IMR-90 (cell line): ENCODE results near the gene MGAT4C. TPM values are rescaled to one million over a fixed set of nuclear protein-coding genes. Genes with fewer than 3 reads are reported as not detected.

Source experiments
- ATAC-seq: fragments of 200-7000 bp; cut with Tn5 transposase; 2 replicates; pipeline ENCODE4 v1.9.1; 2020; ENCODE audit warnings: low read depth, mild to moderate bottlenecking, moderate library complexity
- BruUV-seq: library from RNA; stranded (reverse); fragments of 400-500 nt; replicated peaks from 2 replicates; lab custom pipeline; 2021; lab: Mats Ljungman, UMichigan
- CTCF ChIA-PET: fragments of 300-600 bp; formaldehyde crosslinking; extraction: SDS; loops from one replicate; lab custom pipeline; 2021; ENCODE audit warnings: antibody characterized with exemption; lab: Yijun Ruan, JAX
- POLR2A ChIA-PET: fragments of 300-600 bp; sonication (Branson Sonifier 250); formaldehyde crosslinking; loops from one replicate; lab custom pipeline; 2022; ENCODE audit warnings: antibody characterized with exemption; ENCODE audit not compliant: unreplicated experiment; lab: Charles Lee
- DNase-seq: peaks from one replicate; pipeline ENCODE4 v3.0.0; 2013
- H2AFZ ChIP-seq: replicated peaks from 2 replicates; pipeline ENCODE3; 2013; ENCODE audit warnings: low read length, mild to moderate bottlenecking; ENCODE audit not compliant: poor library complexity
- H2AK5ac ChIP-seq: 2 replicates; pipeline ENCODE4 v1.6.1; 2013; ENCODE audit warnings: low read depth, low read length, inconsistent platforms
- H2AK9ac ChIP-seq: replicated peaks from 2 replicates; pipeline ENCODE3; 2013; ENCODE audit warnings: mild to moderate bottlenecking, low read depth, low read length, moderate library complexity; ENCODE audit not compliant: poor library complexity
- H2BK120ac ChIP-seq: 2 replicates; pipeline ENCODE4 v1.6.1; 2013; ENCODE audit warnings: low read depth, low read length, inconsistent platforms
- H2BK15ac ChIP-seq: 3 replicates; pipeline ENCODE4 v1.6.1; 2013; ENCODE audit warnings: low read depth, low read length, inconsistent platforms
- H2BK20ac ChIP-seq: 2 replicates; pipeline ENCODE4 v1.6.1; 2013; ENCODE audit warnings: low read depth, mild to moderate bottlenecking, inconsistent platforms, low read length, moderate library complexity
- H2BK5ac ChIP-seq: 2 replicates; pipeline ENCODE4 v1.6.1; 2013; ENCODE audit warnings: mild to moderate bottlenecking, low read depth, low read length, inconsistent platforms; ENCODE audit not compliant: poor library complexity, severe bottlenecking
- H3K14ac ChIP-seq: replicated peaks from 2 replicates; pipeline ENCODE4 v1.6.1; 2013; ENCODE audit warnings: low read depth, low read length, inconsistent platforms
- H3K18ac ChIP-seq: 2 replicates; pipeline ENCODE4 v1.6.1; 2013; ENCODE audit warnings: low read depth, low read length, control low read depth
- H3K23ac ChIP-seq: 2 replicates; pipeline ENCODE4 v1.6.1; 2013; ENCODE audit warnings: low read depth, low read length, inconsistent platforms
- H3K27ac ChIP-seq: 2 replicates; pipeline ENCODE4 v1.5.1; 2013; ENCODE audit warnings: mild to moderate bottlenecking, control low read depth, low read length; ENCODE audit not compliant: insufficient read depth
- H3K27me3 ChIP-seq: 2 replicates; pipeline ENCODE4 v1.6.1; 2013; ENCODE audit warnings: low read length; ENCODE audit not compliant: control insufficient read depth, insufficient read depth
- H3K36me3 ChIP-seq: 2 replicates; pipeline ENCODE4 v1.6.1; 2013; ENCODE audit warnings: low read length, mixed read lengths; ENCODE audit not compliant: control insufficient read depth, insufficient read depth
- H3K4ac ChIP-seq: 2 replicates; pipeline ENCODE4 v1.6.1; 2013; ENCODE audit warnings: low read depth, low read length, inconsistent platforms
- H3K4me1 ChIP-seq: 2 replicates; pipeline ENCODE4 v1.6.1; 2013; ENCODE audit warnings: low read length, mixed read lengths; ENCODE audit not compliant: control insufficient read depth, insufficient read depth
- H3K4me2 ChIP-seq: 2 replicates; pipeline ENCODE4 v1.6.1; 2013; ENCODE audit warnings: low read depth, mild to moderate bottlenecking, control low read depth, low read length, moderate library complexity
- H3K4me3 ChIP-seq: 2 replicates; pipeline ENCODE4 v1.5.1; 2013; ENCODE audit warnings: low read depth, mild to moderate bottlenecking, control low read depth, low read length, moderate library complexity; ENCODE audit not compliant: insufficient read depth
- H3K56ac ChIP-seq: 2 replicates; pipeline ENCODE4 v1.6.1; 2013; ENCODE audit warnings: low read length, inconsistent platforms; ENCODE audit not compliant: insufficient read depth; ENCODE audit errors: extremely low read depth
- H3K79me1 ChIP-seq, 2 experiments: 2 replicates each; pipeline ENCODE4 v1.6.1; 2013; ENCODE audit warnings: low read length in 2 of 2, inconsistent platforms in 1 of 2, low read depth in 1 of 2
- H3K9ac ChIP-seq: 2 replicates; pipeline ENCODE4 v1.6.1; 2013; ENCODE audit warnings: low read depth, low read length, control low read depth
- H3K9me1 ChIP-seq: 2 replicates; pipeline ENCODE4 v1.6.1; 2013; ENCODE audit warnings: low read length, inconsistent platforms; ENCODE audit not compliant: insufficient read depth
- H3K9me3 ChIP-seq: 2 replicates; pipeline ENCODE4 v1.6.1; 2013; ENCODE audit warnings: low read length; ENCODE audit not compliant: control insufficient read depth, insufficient read depth
- H4K20me1 ChIP-seq: 2 replicates; pipeline ENCODE4 v1.6.1; 2013; ENCODE audit warnings: low read length, inconsistent platforms; ENCODE audit not compliant: insufficient read depth
- H4K5ac ChIP-seq: 2 replicates; pipeline ENCODE4 v1.6.1; 2013; ENCODE audit warnings: mild to moderate bottlenecking, low read depth, low read length, control low read depth
- H4K8ac ChIP-seq, 2 experiments: 2 replicates each; pipeline ENCODE4 v1.6.1; 2013; ENCODE audit warnings: low read depth in 2 of 2, low read length in 2 of 2, control low read depth in 1 of 2, inconsistent platforms in 1 of 2
- H4K91ac ChIP-seq: 2 replicates; pipeline ENCODE4 v1.6.1; 2013; ENCODE audit warnings: low read depth, low read length, inconsistent platforms; ENCODE audit not compliant: insufficient read depth
- BHLHE40 ChIP-seq: fragments of 150-350 bp; IDR thresholded peaks from 2 replicates; pipeline ENCODE4 v1.6.1; 2016; ENCODE audit warnings: mild to moderate bottlenecking, low read depth, low read length
- CHD1 ChIP-seq: IDR thresholded peaks from 2 replicates; pipeline ENCODE4 v1.6.1; 2012; ENCODE audit warnings: low read depth, low read length, improper control_type of control experiment
- FOS ChIP-seq: fragments of 150-350 bp; IDR thresholded peaks from 2 replicates; pipeline ENCODE4 v1.6.1; 2016; ENCODE audit warnings: low read depth, low read length
- MAZ ChIP-seq: IDR thresholded peaks from 2 replicates; pipeline ENCODE4 v1.6.1; 2012; ENCODE audit warnings: low read depth, mild to moderate bottlenecking, low read length, improper control_type of control experiment, moderate library complexity, borderline replicate concordance
- MXI1 ChIP-seq: IDR thresholded peaks from 2 replicates; pipeline ENCODE4 v1.6.1; 2012; ENCODE audit warnings: low read depth, mild to moderate bottlenecking, low read length, moderate library complexity, borderline replicate concordance
- NFE2L2 ChIP-seq: fragments of 150-350 bp; IDR thresholded peaks from 2 replicates; pipeline ENCODE4 v1.6.1; 2016; ENCODE audit warnings: low read depth, mild to moderate bottlenecking, low read length
- POLR2A ChIP-seq: IDR thresholded peaks from 2 replicates; pipeline ENCODE4 v1.6.1; 2012; ENCODE audit warnings: mild to moderate bottlenecking, low read depth, low read length
- RAD21 ChIP-seq: IDR thresholded peaks from 2 replicates; pipeline ENCODE4 v1.6.1; 2012; ENCODE audit warnings: low read length, improper control_type of control experiment
- RCOR1 ChIP-seq: IDR thresholded peaks from 2 replicates; pipeline ENCODE4 v1.6.1; 2012; ENCODE audit warnings: mild to moderate bottlenecking, low read length, improper control_type of control experiment; ENCODE audit not compliant: insufficient replicate concordance
- RFX5 ChIP-seq: IDR thresholded peaks from 2 replicates; pipeline ENCODE4 v1.8.0; 2012; ENCODE audit warnings: low read depth, mild to moderate bottlenecking, low read length, moderate library complexity
- SMC3 ChIP-seq: fragments of 150-350 bp; IDR thresholded peaks from 2 replicates; pipeline ENCODE4 v1.6.1; 2016; ENCODE audit warnings: low read depth, mild to moderate bottlenecking, antibody characterized with exemption, low read length, moderate library complexity
- WGBS, 2 experiments: methylation state at CpG; one replicate each; pipeline versions ENCODE4 v1.1.5 to v1.1.7; 2013; ENCODE audit warnings: missing lambda C conversion rate in 2 of 2; ENCODE audit not compliant: insufficient read length in 1 of 2; ENCODE audit errors: extremely low coverage in 2 of 2; 5-methylcytosine and 5-hydroxymethylcytosine counted together
- dilution Hi-C: fragments of 300-500 bp; cut with HindIII; formaldehyde crosslinking; loops from one replicate; pipeline ENCODE4 v1.14.3; 2018; ENCODE audit warnings: low sequenced_read_pairs; ENCODE audit not compliant: unreplicated experiment
- in situ Hi-C: fragments of 300-500 bp; cut with MboI; formaldehyde crosslinking; loops from 3 replicates; pipeline ENCODE4 v1.14.3; 2019; ENCODE audit warnings: low sequenced_read_pairs, inconsistent platforms, mixed read lengths
- intact Hi-C: fragments of 100-400 bp; cut with micrococcal nuclease; formaldehyde crosslinking; loops from 2 replicates; pipeline ENCODE4 v1.10.0; 2022
- polyA plus RNA-seq, 3 experiments: library from polyadenylated mRNA; depleted of rRNA; stranded (reverse); fragments of >200 nt; gene quantifications; 2 replicates each; pipeline ENCODE4 v1.2.3, GENCODE V29; 2012; ENCODE audit warnings: low replicate concordance in 1 of 3
- total RNA-seq: library from RNA; depleted of rRNA; stranded (reverse); fragments of >200 nt; gene quantifications from 2 replicates; pipeline ENCODE4 v1.2.3, GENCODE V29; 2012
- TF ChIP-seq, protein P1 (sequence below): conservative IDR thresholded peaks from 2 replicates; pipeline ENCODE4 v1.5.1; 2012; ENCODE audit warnings: mild to moderate bottlenecking, low read depth, low read length, improper control_type of control experiment
- TF ChIP-seq, protein P2 (sequence below): fragments of 150-350 bp; IDR thresholded peaks from 2 replicates; pipeline ENCODE4 v1.6.1; 2016; ENCODE audit warnings: low read depth, mild to moderate bottlenecking, low read length, moderate library complexity, borderline replicate concordance
- TF ChIP-seq, protein P3 (sequence below): fragments of 150-350 bp; IDR thresholded peaks from 2 replicates; pipeline ENCODE4 v1.6.1; 2017; ENCODE audit warnings: mild to moderate bottlenecking, antibody characterized with exemption, low read length, low read depth

MGAT4C gene
- total and polyA plus RNA-seq, 2 of the 4 experiments (the other 2 are of a cell fraction) = not detected

DNA sequence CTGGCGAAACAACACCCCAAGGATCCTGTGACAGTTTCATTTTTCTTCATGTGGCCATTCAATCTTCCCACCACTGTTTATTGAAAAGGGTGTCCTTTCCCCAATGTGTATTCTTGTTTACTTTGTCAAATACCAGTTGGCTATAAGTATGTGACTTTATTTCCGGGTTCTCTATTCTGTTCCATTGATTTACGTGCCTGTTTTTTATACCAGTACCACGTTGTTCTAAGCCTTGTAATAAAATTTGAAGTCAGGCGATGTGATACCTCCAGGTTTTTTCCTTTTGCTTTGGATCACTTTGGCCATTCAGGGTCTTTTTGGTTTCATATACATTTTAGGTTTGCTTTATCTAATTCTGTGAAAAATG is 9.1 kb upstream of the MGAT4C start:
- Histone ChIP-seq H3K79me1 (no peaks in the 10 kb centered on the region), H2AK9ac (no peak overlapping the region), H2BK5ac (no peak overlapping the region), H3K4me1 (no peaks in the 10 kb centered on the region), H3K9ac (no peak overlapping the region), H3K27ac (no peak overlapping the region), H3K4me2 (no peak overlapping the region; the same call in 1 of the 2 replicates), H4K8ac (no peak overlapping the region), H3K14ac (no peak overlapping the region), H2AK5ac (no peak overlapping the region), H3K4ac (no peak overlapping the region), H2BK120ac (no peak overlapping the region), H3K9me3 (no peaks in the 10 kb centered on the region), H4K91ac (no peak overlapping the region), H3K18ac (no peak overlapping the region), H4K20me1 (no peaks in the 10 kb centered on the region), H3K9me1 (no peaks in the 10 kb centered on the region), H3K23ac (no peak overlapping the region), H2BK20ac (no peak overlapping the region), H2BK15ac (no peak overlapping the region), H2AFZ (peak overlapping the region; percentile 77), H3K36me3 (no peaks in the 10 kb centered on the region), H3K27me3 (no peaks in the 10 kb centered on the region; the same call in 1 of the 2 replicates), H4K5ac (no peak overlapping the region), H3K4me3 (no peak overlapping the region), H3K56ac (no peak overlapping the region)
- intact Hi-C loops = loop anchor here (10.0 kb wide), 2 partner anchors 639 to 1729 kb away; no protein-coding TSS in a partner anchor
- ATAC-seq = no peak
- in situ Hi-C loops = no loop called here
- BruUV-seq = no TSS peak
- DNase-seq = no peak
- CTCF ChIA-PET = no interaction called here
- POLR2A ChIA-PET = no interaction called here
- WGBS, 2 experiments = no CpG with 5 or more reads among the region's 5 CpGs
- no peak for TF ChIP-seq BHLHE40
- TF ChIP-seq, protein P1, sequence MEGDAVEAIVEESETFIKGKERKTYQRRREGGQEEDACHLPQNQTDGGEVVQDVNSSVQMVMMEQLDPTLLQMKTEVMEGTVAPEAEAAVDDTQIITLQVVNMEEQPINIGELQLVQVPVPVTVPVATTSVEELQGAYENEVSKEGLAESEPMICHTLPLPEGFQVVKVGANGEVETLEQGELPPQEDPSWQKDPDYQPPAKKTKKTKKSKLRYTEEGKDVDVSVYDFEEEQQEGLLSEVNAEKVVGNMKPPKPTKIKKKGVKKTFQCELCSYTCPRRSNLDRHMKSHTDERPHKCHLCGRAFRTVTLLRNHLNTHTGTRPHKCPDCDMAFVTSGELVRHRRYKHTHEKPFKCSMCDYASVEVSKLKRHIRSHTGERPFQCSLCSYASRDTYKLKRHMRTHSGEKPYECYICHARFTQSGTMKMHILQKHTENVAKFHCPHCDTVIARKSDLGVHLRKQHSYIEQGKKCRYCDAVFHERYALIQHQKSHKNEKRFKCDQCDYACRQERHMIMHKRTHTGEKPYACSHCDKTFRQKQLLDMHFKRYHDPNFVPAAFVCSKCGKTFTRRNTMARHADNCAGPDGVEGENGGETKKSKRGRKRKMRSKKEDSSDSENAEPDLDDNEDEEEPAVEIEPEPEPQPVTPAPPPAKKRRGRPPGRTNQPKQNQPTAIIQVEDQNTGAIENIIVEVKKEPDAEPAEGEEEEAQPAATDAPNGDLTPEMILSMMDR = no peak
- TF ChIP-seq FOS = no peak
- TF ChIP-seq MAZ = no peak
- no peak for TF ChIP-seq MXI1
- no peak for TF ChIP-seq SMC3
- TF ChIP-seq RAD21 = no peak
- TF ChIP-seq, protein P2, sequence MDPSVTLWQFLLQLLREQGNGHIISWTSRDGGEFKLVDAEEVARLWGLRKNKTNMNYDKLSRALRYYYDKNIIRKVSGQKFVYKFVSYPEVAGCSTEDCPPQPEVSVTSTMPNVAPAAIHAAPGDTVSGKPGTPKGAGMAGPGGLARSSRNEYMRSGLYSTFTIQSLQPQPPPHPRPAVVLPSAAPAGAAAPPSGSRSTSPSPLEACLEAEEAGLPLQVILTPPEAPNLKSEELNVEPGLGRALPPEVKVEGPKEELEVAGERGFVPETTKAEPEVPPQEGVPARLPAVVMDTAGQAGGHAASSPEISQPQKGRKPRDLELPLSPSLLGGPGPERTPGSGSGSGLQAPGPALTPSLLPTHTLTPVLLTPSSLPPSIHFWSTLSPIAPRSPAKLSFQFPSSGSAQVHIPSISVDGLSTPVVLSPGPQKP = no peak
- TF ChIP-seq RFX5 = no peak
- no peak for TF ChIP-seq RCOR1
- TF ChIP-seq POLR2A = no peak
- no peak for TF ChIP-seq CHD1
- no peak for TF ChIP-seq NFE2L2
- TF ChIP-seq, protein P3, sequence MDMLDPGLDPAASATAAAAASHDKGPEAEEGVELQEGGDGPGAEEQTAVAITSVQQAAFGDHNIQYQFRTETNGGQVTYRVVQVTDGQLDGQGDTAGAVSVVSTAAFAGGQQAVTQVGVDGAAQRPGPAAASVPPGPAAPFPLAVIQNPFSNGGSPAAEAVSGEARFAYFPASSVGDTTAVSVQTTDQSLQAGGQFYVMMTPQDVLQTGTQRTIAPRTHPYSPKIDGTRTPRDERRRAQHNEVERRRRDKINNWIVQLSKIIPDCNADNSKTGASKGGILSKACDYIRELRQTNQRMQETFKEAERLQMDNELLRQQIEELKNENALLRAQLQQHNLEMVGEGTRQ = no peak
- dilution Hi-C loops = no loop called here
